ENCODE data around the gene TAS1R1.

TAS1R1 gene

GRCh38 chr1:6586404-6586816 is 31.3 kb downstream of the TAS1R1 start:
- WGBS (ENCODE audit: extremely low coverage, insufficient coverage, low lambda C conversion rate) = no CpG with 5 or more reads among the region's 11 CpGs
- peaks cover 5% of the 10 kb centered on the region for H3K36me3 ChIP-seq (ENCODE audit: control insufficient read depth, insufficient read depth, low read length)
- DNase-seq = no peak
- H3K9ac ChIP-seq (ENCODE audit: low read length) = no peak overlapping the region
- H3K23ac ChIP-seq (ENCODE audit: low read length) = no peak overlapping the region
- no peak overlapping the region for H2BK120ac ChIP-seq (ENCODE audit: low read depth, low read length)
- H4K5ac ChIP-seq (ENCODE audit: low read length) = no peak overlapping the region
- no peak overlapping the region for H3K4ac ChIP-seq (ENCODE audit: low read depth, low read length)
- no peak overlapping the region for H3K56ac ChIP-seq (ENCODE audit: low read length)
- no peak overlapping the region for H2BK5ac ChIP-seq (ENCODE audit: low read length)
- H3K4me2 ChIP-seq (ENCODE audit: low read length) = no peak overlapping the region
- peaks cover 3% of the 10 kb centered on the region for H3K79me1 ChIP-seq (ENCODE audit: low read length)
- H2AK5ac ChIP-seq (ENCODE audit: low read length) = no peak overlapping the region
- H3K4me3 ChIP-seq (ENCODE audit: low read length) = no peak overlapping the region
- no peak overlapping the region for H3K18ac ChIP-seq (ENCODE audit: low read length)
- H3K27ac ChIP-seq (ENCODE audit: low read depth, low read length) = no peak overlapping the region
- no peaks in the 10 kb centered on the region for H3K79me2 ChIP-seq (ENCODE audit: control insufficient read depth, insufficient read depth, low read length)
- no peak overlapping the region for H2BK15ac ChIP-seq (replicated peaks; ENCODE audit: low read depth)
- H3K4me1 ChIP-seq (ENCODE audit: control insufficient read depth, low read depth, low read length) = no peaks in the 10 kb centered on the region
- H4K8ac ChIP-seq (ENCODE audit: low read depth, low read length) = no peak overlapping the region
- no peaks in the 10 kb centered on the region for H3K27me3 ChIP-seq (ENCODE audit: insufficient read depth, low read length, poor library complexity)

GRCh38 chr1:6587261-6588005 is 32.3 kb downstream of the TAS1R1 start:
- Histone ChIP-seq H3K79me2 (ENCODE audit: control insufficient read depth, insufficient read depth, low read length) (no peaks in the 10 kb centered on the region), H3K27ac (ENCODE audit: low read depth, low read length) (no peak overlapping the region), H2BK15ac (replicated peaks; ENCODE audit: low read depth) (no peak overlapping the region), H2BK120ac (ENCODE audit: low read depth, low read length) (no peak overlapping the region), H3K4me3 (ENCODE audit: low read length) (no peak overlapping the region), H3K36me3 (ENCODE audit: control insufficient read depth, insufficient read depth, low read length) (peaks cover 6% of the 10 kb centered on the region), H3K4ac (ENCODE audit: low read depth, low read length) (no peak overlapping the region), H3K23ac (ENCODE audit: low read length) (no peak overlapping the region), H2AK5ac (ENCODE audit: low read length) (no peak overlapping the region), H2BK5ac (ENCODE audit: low read length) (no peak overlapping the region), H3K4me1 (ENCODE audit: control insufficient read depth, low read depth, low read length) (no peaks in the 10 kb centered on the region), H3K79me1 (ENCODE audit: low read length) (no peaks in the 10 kb centered on the region), H4K8ac (ENCODE audit: low read depth, low read length) (no peak overlapping the region), H3K56ac (ENCODE audit: low read length) (no peak overlapping the region), H3K18ac (ENCODE audit: low read length) (no peak overlapping the region), H4K5ac (ENCODE audit: low read length) (no peak overlapping the region), H3K4me2 (ENCODE audit: low read length) (no peak overlapping the region), H3K27me3 (ENCODE audit: insufficient read depth, low read length, poor library complexity) (no peaks in the 10 kb centered on the region), H3K9ac (ENCODE audit: low read length) (no peak overlapping the region)
- DNase-seq = no peak
- no CpG with 5 or more reads among the region's 13 CpGs for WGBS (ENCODE audit: extremely low coverage, insufficient coverage, low lambda C conversion rate)

- Histone ChIP-seq H3K4me1 (ENCODE audit: control insufficient read depth, low read depth, low read length) (no peaks in the 10 kb centered on the region), H2AK5ac (ENCODE audit: low read length) (no peak overlapping the region), H3K4me2 (ENCODE audit: low read length) (no peak overlapping the region), H3K4me3 (ENCODE audit: low read length) (no peak overlapping the region), H3K79me1 (ENCODE audit: low read length) (no peaks in the 10 kb centered on the region), H2BK15ac (replicated peaks; ENCODE audit: low read depth) (no peak overlapping the region), H3K23ac (ENCODE audit: low read length) (no peak overlapping the region), H4K5ac (ENCODE audit: low read length) (no peak overlapping the region), H3K27me3 (ENCODE audit: insufficient read depth, low read length, poor library complexity) (no peaks in the 10 kb centered on the region), H2BK5ac (ENCODE audit: low read length) (no peak overlapping the region), H3K36me3 (ENCODE audit: control insufficient read depth, insufficient read depth, low read length) (peaks cover 6% of the 10 kb centered on the region), H2BK120ac (ENCODE audit: low read depth, low read length) (no peak overlapping the region), H3K79me2 (ENCODE audit: control insufficient read depth, insufficient read depth, low read length) (no peaks in the 10 kb centered on the region), H4K8ac (ENCODE audit: low read depth, low read length) (no peak overlapping the region), H3K9ac (ENCODE audit: low read length) (no peak overlapping the region), H3K27ac (ENCODE audit: low read depth, low read length) (no peak overlapping the region), H3K56ac (ENCODE audit: low read length) (no peak overlapping the region), H3K18ac (ENCODE audit: low read length) (no peak overlapping the region), H3K4ac (ENCODE audit: low read depth, low read length) (no peak overlapping the region)
- no CpG with 5 or more reads among the region's 25 CpGs for WGBS (ENCODE audit: extremely low coverage, insufficient coverage, low lambda C conversion rate)
- DNase-seq = no peak
Measured at GRCh38 chr1:6588128-6588892, 33.2 kb downstream of the TAS1R1 start.

- Histone ChIP-seq H3K36me3 (ENCODE audit: control insufficient read depth, insufficient read depth, low read length) (peaks cover 8% of the 10 kb centered on the region), H2BK15ac (replicated peaks; ENCODE audit: low read depth) (no peak overlapping the region)
- WGBS (ENCODE audit: extremely low coverage, insufficient coverage, low lambda C conversion rate) = no CpG with 5 or more reads among the region's 24 CpGs
Measured at GRCh38 chr1:6588893-6589520, 33.9 kb downstream of the TAS1R1 start.

GRCh38 chr1:6590046-6590445 is 34.9 kb downstream of the TAS1R1 start:
- H2BK15ac ChIP-seq (replicated peaks; ENCODE audit: low read depth) = no peak overlapping the region
- WGBS (ENCODE audit: extremely low coverage, insufficient coverage, low lambda C conversion rate) = no CpG with 5 or more reads among the region's 7 CpGs
- no peak overlapping the region for H4K8ac ChIP-seq (ENCODE audit: low read depth, low read length)
- H3K36me3 ChIP-seq (ENCODE audit: control insufficient read depth, insufficient read depth, low read length) = peaks cover 8% of the 10 kb centered on the region
- no peak for DNase-seq
- no peak overlapping the region for H3K27ac ChIP-seq (ENCODE audit: low read depth, low read length)
- no peak overlapping the region for H3K18ac ChIP-seq (ENCODE audit: low read length)
- H2AK5ac ChIP-seq (ENCODE audit: low read length) = no peak overlapping the region
- no peaks in the 10 kb centered on the region for H3K79me2 ChIP-seq (ENCODE audit: control insufficient read depth, insufficient read depth, low read length)
- H3K4me2 ChIP-seq (ENCODE audit: low read length) = no peak overlapping the region
- no peaks in the 10 kb centered on the region for H3K79me1 ChIP-seq (ENCODE audit: low read length)
- H3K27me3 ChIP-seq (ENCODE audit: insufficient read depth, low read length, poor library complexity) = no peaks in the 10 kb centered on the region
- no peak overlapping the region for H3K23ac ChIP-seq (ENCODE audit: low read length)
- no peak overlapping the region for H3K9ac ChIP-seq (ENCODE audit: low read length)
- no peak overlapping the region for H4K5ac ChIP-seq (ENCODE audit: low read length)
- no peaks in the 10 kb centered on the region for H3K4me1 ChIP-seq (ENCODE audit: control insufficient read depth, low read depth, low read length)
- H3K4ac ChIP-seq (ENCODE audit: low read depth, low read length) = no peak overlapping the region
- H2BK5ac ChIP-seq (ENCODE audit: low read length) = no peak overlapping the region
- H2BK120ac ChIP-seq (ENCODE audit: low read depth, low read length) = no peak overlapping the region
- H3K4me3 ChIP-seq (ENCODE audit: low read length) = no peak overlapping the region
- no peak overlapping the region for H3K56ac ChIP-seq (ENCODE audit: low read length)

More at GRCh38 chr1:6588893-6589520, 33.9 kb downstream of the TAS1R1 start:
- Histone ChIP-seq H3K79me1 (ENCODE audit: low read length) (no peaks in the 10 kb centered on the region), H4K5ac (ENCODE audit: low read length) (no peak overlapping the region), H3K9ac (ENCODE audit: low read length) (no peak overlapping the region), H2BK120ac (ENCODE audit: low read depth, low read length) (no peak overlapping the region), H3K79me2 (ENCODE audit: control insufficient read depth, insufficient read depth, low read length) (no peaks in the 10 kb centered on the region), H3K4me1 (ENCODE audit: control insufficient read depth, low read depth, low read length) (no peaks in the 10 kb centered on the region), H3K23ac (ENCODE audit: low read length) (no peak overlapping the region), H3K4me2 (ENCODE audit: low read length) (no peak overlapping the region), H3K27ac (ENCODE audit: low read depth, low read length) (no peak overlapping the region), H3K4ac (ENCODE audit: low read depth, low read length) (no peak overlapping the region), H2AK5ac (ENCODE audit: low read length) (no peak overlapping the region), H4K8ac (ENCODE audit: low read depth, low read length) (no peak overlapping the region), H3K18ac (ENCODE audit: low read length) (no peak overlapping the region), H2BK5ac (ENCODE audit: low read length) (no peak overlapping the region), H3K27me3 (ENCODE audit: insufficient read depth, low read length, poor library complexity) (no peaks in the 10 kb centered on the region), H3K56ac (ENCODE audit: low read length) (no peak overlapping the region), H3K4me3 (ENCODE audit: low read length) (no peak overlapping the region)
- DNase-seq = no peak
